ENCODE measurements around the gene A1BG. TPM values are rescaled to one million over a fixed set of nuclear protein-coding genes. Genes with fewer than 3 reads are reported as not detected.

The A1BG gene
- total and polyA plus RNA-seq, 2 of the 13 experiments (the other 11 are each of a cell fraction or from before 2014, with no cell fraction given) = 14.7 to 41.4 TPM

DNA sequence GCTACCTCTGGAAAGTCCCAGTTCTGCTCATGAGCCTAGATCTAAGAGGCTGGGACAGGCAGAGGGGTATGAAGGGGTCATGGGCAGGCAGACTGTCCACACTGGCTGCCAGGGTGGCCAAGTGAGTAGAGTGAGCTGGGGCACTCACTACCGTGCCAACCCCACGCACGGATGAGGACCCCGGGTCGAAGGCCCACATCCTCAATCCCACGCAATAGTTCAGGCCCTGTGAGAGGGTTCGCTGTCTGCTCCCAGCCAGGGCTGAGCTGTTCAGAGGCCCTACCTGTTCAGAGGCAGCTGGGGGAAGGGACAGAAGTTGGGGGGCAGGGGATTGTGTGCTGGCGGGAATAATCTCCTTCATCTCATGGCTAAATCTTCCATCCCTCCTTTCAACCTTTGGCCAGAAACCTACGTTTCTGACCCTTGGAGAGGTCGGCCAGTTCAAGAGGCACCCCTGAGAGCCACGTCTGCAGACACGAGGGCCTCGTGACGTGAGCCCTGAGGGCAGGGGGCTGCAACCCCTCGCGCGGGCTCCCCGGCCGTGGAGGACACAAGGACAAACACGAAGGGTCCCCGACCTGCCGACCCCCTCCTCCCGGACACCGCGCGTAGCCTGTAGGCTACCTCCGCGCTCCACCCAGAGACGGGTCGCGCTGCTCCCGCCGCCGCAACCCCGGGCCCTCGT lies 32.7 kb upstream of the A1BG start (continued):
- TF ChIP-seq, protein P1, sequence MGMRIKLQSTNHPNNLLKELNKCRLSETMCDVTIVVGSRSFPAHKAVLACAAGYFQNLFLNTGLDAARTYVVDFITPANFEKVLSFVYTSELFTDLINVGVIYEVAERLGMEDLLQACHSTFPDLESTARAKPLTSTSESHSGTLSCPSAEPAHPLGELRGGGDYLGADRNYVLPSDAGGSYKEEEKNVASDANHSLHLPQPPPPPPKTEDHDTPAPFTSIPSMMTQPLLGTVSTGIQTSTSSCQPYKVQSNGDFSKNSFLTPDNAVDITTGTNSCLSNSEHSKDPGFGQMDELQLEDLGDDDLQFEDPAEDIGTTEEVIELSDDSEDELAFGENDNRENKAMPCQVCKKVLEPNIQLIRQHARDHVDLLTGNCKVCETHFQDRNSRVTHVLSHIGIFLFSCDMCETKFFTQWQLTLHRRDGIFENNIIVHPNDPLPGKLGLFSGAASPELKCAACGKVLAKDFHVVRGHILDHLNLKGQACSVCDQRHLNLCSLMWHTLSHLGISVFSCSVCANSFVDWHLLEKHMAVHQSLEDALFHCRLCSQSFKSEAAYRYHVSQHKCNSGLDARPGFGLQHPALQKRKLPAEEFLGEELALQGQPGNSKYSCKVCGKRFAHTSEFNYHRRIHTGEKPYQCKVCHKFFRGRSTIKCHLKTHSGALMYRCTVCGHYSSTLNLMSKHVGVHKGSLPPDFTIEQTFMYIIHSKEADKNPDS (CRISPR knock-in tag; IDR thresholded peaks at IDR 0.05) = no peak
- TF ChIP-seq ZNF230 (CRISPR knock-in tag; IDR thresholded peaks at IDR 0.05) (peak; percentile 51; the same call in 1 of the 2 replicates), ZNF607 (CRISPR knock-in tag; IDR thresholded peaks at IDR 0.05; ENCODE audit: borderline replicate concordance) (no peak; the same call in 1 of the 2 replicates), HNRNPK (IDR thresholded peaks at IDR 0.05; ENCODE audit: low read depth, low read length, poor library complexity, severe bottlenecking) (no peak), SNRNP70 (IDR thresholded peaks at IDR 0.05; ENCODE audit: low read depth, low read length) (no peak), PHF20 (CRISPR knock-in tag; IDR thresholded peaks at IDR 0.05) (no peak), ZNF567 (CRISPR knock-in tag; IDR thresholded peaks at IDR 0.05; ENCODE audit: borderline replicate concordance) (no peak), CCDC6 (CRISPR knock-in tag; IDR thresholded peaks at IDR 0.05) (0 out of 2 replicates have a peak, but pooled peaks have one; percentile 39), ZNF343 (CRISPR knock-in tag; IDR thresholded peaks at IDR 0.05) (no peak; the same call in 1 of the 2 replicates), CAMTA2 (CRISPR knock-in tag; IDR thresholded peaks at IDR 0.05; ENCODE audit: borderline replicate concordance) (no peak), ZKSCAN5 (CRISPR knock-in tag; IDR thresholded peaks at IDR 0.05) (no peak), ZNF530 (CRISPR knock-in tag; IDR thresholded peaks at IDR 0.05; ENCODE audit: low read depth) (no peak), ZNF615 (CRISPR knock-in tag; IDR thresholded peaks at IDR 0.05; ENCODE audit: borderline replicate concordance) (no peak), ZFAT (CRISPR knock-in tag; conservative IDR thresholded peaks at IDR 0.05) (no peak), ATAD3A (CRISPR knock-in tag; IDR thresholded peaks at IDR 0.05) (no peak), ZNF562 (CRISPR knock-in tag; IDR thresholded peaks at IDR 0.05; ENCODE audit: borderline replicate concordance) (no peak), FOXA3 (CRISPR knock-in tag; IDR thresholded peaks at IDR 0.05) (no peak), TEAD2 (CRISPR knock-in tag; IDR thresholded peaks at IDR 0.05) (no peak), SMAD3 (CRISPR knock-in tag; IDR thresholded peaks at IDR 0.05) (no peak), ZBTB21 (CRISPR knock-in tag; IDR thresholded peaks at IDR 0.05) (0 out of 2 replicates have a peak, but pooled peaks have one; percentile 6), ZNF205 (CRISPR knock-in tag; IDR thresholded peaks at IDR 0.05) (no peak)
- TF ChIP-seq, protein P2, sequence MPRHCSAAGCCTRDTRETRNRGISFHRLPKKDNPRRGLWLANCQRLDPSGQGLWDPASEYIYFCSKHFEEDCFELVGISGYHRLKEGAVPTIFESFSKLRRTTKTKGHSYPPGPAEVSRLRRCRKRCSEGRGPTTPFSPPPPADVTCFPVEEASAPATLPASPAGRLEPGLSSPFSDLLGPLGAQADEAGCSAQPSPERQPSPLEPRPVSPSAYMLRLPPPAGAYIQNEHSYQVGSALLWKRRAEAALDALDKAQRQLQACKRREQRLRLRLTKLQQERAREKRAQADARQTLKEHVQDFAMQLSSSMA (CRISPR knock-in tag; IDR thresholded peaks at IDR 0.05) = no peak
- TF ChIP-seq, protein P3, sequence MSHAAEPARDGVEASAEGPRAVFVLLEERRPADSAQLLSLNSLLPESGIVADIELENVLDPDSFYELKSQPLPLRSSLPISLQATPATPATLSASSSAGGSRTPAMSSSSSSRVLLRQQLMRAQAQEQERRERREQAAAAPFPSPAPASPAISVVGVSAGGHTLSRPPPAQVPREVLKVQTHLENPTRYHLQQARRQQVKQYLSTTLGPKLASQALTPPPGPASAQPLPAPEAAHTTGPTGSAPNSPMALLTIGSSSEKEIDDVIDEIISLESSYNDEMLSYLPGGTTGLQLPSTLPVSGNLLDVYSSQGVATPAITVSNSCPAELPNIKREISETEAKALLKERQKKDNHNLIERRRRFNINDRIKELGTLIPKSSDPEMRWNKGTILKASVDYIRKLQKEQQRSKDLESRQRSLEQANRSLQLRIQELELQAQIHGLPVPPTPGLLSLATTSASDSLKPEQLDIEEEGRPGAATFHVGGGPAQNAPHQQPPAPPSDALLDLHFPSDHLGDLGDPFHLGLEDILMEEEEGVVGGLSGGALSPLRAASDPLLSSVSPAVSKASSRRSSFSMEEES (CRISPR knock-in tag; IDR thresholded peaks at IDR 0.05) = no peak
- TF ChIP-seq, protein P4, sequence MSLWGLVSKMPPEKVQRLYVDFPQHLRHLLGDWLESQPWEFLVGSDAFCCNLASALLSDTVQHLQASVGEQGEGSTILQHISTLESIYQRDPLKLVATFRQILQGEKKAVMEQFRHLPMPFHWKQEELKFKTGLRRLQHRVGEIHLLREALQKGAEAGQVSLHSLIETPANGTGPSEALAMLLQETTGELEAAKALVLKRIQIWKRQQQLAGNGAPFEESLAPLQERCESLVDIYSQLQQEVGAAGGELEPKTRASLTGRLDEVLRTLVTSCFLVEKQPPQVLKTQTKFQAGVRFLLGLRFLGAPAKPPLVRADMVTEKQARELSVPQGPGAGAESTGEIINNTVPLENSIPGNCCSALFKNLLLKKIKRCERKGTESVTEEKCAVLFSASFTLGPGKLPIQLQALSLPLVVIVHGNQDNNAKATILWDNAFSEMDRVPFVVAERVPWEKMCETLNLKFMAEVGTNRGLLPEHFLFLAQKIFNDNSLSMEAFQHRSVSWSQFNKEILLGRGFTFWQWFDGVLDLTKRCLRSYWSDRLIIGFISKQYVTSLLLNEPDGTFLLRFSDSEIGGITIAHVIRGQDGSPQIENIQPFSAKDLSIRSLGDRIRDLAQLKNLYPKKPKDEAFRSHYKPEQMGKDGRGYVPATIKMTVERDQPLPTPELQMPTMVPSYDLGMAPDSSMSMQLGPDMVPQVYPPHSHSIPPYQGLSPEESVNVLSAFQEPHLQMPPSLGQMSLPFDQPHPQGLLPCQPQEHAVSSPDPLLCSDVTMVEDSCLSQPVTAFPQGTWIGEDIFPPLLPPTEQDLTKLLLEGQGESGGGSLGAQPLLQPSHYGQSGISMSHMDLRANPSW (CRISPR knock-in tag; IDR thresholded peaks at IDR 0.05; ENCODE audit: borderline replicate concordance) = no peak
